HFF-Myc (cell line): ENCODE measurements around the gene MRPL43.

Experiments used
- DNase-seq: peaks from one replicate; pipeline ENCODE4 v3.0.0-alpha.2; 2011; ENCODE audit warnings: low read depth; ENCODE audit errors: extremely low read depth
- H3K4me3 ChIP-seq: replicated peaks from 2 replicates; pipeline ENCODE4 v1.5.1; 2011; ENCODE audit warnings: low read depth, mild to moderate bottlenecking, control low read depth, low read length
- CTCF ChIP-seq: IDR thresholded peaks from 2 replicates; pipeline ENCODE4 v1.5.1; 2012; ENCODE audit warnings: mild to moderate bottlenecking, low read depth, low read length, control low read depth; ENCODE audit errors: missing control alignments

The MRPL43 gene

GRCh38 chr10:101018600-101019439 lies 31.5 kb upstream of the MRPL43 start:
- DNase-seq, result no peak
- TF ChIP-seq CTCF, result peak; percentile 80
- H3K4me3 ChIP-seq, result no peak overlapping the region

GRCh38 chr10:101018118-101018599 lies 30.9 kb upstream of the MRPL43 start:
- no peak for TF ChIP-seq CTCF
- H3K4me3 ChIP-seq, result no peak overlapping the region
- no peak for DNase-seq

- no peak overlapping the region for H3K4me3 ChIP-seq
- TF ChIP-seq CTCF, result no peak
- DNase-seq, result no peak
These were observed 29.5 kb upstream of the MRPL43 start for GRCh38 chr10:101016814-101017213.

GRCh38 chr10:101015582-101015973 lies 28.3 kb upstream of the MRPL43 start:
- TF ChIP-seq CTCF, result no peak
- DNase-seq, result no peak
- H3K4me3 ChIP-seq, result no peak overlapping the region

GRCh38 chr10:101014966-101015581 lies 27.8 kb upstream of the MRPL43 start:
- TF ChIP-seq CTCF, result no peak

GRCh38 chr10:101014230-101014884 lies 27.1 kb upstream of the MRPL43 start:
- peak; percentile 95 for TF ChIP-seq CTCF
- no peak for DNase-seq
- no peak overlapping the region for H3K4me3 ChIP-seq

More at GRCh38 chr10:101014966-101015581, 27.8 kb upstream of the MRPL43 start:
- no peak overlapping the region for H3K4me3 ChIP-seq
- no peak for DNase-seq
